Globus pallidus (tissue), 1 donor: ENCODE results near the gene FBLN5.
A peak's percentile ranks its signal among the peaks of the same experiment; 100 is the strongest.
"Not testable (repeated sequence)": the region's sequence is repeated elsewhere in the genome, so short reads cannot be mapped to it uniquely, and the experiment has no call there.

ENCODE experiments used
- DNase-seq: peaks from one replicate; pipeline ENCODE4 v3.0.0-alpha.2; 2015; ENCODE audit warnings: low spot score

The FBLN5 gene

GRCh38 chr14:91904956-91905645 is 42.4 kb downstream of the FBLN5 start:
- DNase-seq, result no peak

DNA sequence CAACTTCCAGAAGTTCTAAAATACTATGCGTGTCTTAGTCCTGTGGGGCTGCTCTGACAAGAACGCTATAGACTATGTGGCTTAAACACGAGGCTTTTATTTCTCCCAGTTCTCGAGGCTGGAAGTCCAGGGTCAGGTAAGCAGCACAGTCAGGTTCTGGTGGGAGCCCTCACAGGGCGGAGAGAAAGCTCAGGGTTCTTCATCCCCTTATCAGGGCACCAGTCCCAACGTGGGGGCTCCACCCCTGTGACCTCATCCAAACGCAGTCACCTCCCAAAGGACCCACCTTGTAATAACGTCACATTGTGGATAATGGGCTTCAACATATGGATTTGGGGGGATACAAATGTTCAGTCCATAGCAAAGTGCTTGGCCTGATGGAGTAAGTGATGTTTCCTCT is 43.0 kb downstream of the FBLN5 start:
- no peak for DNase-seq

GRCh38 chr14:91903070-91903469 is 44.4 kb downstream of the FBLN5 start:
- no peak for DNase-seq

- no peak for DNase-seq
These were observed 45.2 kb downstream of the FBLN5 start for GRCh38 chr14:91902336-91902735.

DNA sequence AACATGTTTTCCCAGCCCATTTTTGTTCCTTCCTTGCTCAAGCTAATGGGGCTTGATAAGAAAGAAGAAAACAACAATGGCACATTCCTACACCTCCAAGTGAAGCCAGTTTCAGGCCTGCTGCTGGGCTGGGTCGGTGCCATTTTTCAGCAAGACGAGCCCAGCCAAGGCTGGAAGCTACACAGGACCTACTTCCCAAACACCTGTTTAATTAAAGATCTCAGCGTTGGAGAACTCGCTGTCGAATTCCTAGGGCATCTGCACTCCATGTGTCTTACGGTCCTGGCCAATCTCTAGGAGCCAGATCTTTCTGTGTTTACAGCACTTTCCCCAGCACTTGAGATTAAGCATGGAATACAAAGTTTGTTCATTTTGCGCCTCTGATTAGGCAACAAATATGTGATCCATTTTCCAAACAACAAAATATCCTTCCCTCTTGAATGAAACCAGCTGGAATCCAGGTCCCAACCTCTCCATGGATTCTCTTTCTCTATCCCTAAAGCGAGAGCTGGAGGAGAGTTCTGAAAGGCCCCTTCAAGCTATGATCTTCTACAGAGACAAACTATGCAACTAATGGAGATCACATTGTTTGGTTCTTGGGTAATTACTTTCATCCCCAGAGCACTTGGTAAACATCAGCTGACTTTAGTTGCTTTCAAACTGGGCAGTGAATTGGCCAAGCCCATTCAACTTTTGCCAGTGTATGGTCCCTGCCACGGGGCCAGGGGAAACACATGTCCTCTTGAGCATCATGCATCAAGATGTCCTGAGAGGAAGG is 45.9 kb downstream of the FBLN5 start:
- no peak for DNase-seq

- no peak for DNase-seq
These were observed 47.7 kb downstream of the FBLN5 start for GRCh38 chr14:91899806-91900205.

DNA sequence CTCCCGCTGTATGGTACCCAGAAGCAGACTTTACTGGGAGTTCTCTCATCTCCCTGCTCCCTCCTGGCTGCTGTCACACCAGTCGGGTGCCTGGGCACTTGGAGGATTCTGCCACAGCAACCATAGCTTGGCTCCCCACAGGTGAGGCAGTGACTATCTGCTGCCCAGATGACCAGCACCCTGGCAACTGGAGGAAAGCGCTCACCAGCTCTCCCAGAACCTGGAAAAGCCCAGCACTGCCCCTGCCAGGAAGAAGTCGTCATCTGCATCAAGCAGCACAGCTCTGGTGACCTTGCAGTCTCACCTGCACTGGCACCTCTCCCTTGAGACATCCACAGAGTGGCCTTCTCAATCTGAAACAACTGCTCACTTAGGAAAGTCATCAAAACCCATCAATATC is 48.3 kb downstream of the FBLN5 start:
- no peak for DNase-seq

- no peak for DNase-seq
These were observed 49.1 kb downstream of the FBLN5 start for GRCh38 chr14:91898372-91898771.

DNA sequence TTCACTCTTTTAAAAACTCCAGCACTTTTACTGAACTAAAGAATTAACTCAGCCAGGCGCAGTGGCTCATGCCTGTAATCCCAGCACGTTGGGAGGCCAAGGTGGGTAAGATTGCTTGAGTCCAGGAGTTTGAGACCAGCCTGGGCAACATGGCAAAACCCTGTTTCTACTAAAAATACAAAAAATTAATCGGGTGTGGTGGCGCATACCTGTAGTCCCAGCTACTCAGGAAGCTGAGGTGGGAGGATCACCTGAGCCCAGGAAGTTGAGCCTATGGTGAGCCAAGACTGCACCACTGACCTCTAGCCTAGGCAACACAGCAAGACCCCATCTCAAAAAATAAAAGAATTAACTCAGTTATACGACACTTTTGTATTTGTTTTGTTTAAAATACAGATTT is 49.8 kb downstream of the FBLN5 start:
- DNase-seq, result not testable (repeated sequence)

DNA sequence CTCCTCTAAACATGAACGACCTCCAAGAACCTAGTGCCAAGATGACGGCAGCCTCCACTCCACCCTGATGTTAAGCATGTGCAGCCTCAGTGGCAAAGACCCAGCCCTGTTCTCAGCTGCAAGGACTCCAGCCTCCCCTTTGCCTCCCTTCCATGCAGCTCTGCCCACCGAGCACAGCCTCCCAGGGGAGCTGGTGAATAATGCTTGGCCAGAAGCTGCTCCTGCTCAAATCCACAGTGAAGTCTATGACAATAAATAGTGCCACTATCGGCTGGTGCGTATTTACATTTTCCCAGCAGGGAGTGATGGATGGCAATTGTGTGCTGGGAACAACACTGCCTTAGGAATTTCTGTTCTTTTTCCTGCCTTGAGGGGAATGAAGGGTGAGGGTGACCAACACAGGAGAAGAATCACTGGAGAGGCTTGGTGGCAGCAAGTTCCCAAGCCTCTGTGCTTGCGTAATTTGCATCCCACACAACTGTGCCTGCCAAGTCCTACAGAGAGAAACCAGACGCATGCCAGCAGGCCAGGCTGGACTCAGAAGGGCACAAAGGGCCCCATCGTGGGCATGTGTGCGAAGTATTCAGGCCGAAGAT is 50.3 kb downstream of the FBLN5 start:
- peak; percentile 86 for DNase-seq

- DNase-seq, result no peak
These were observed 51.1 kb downstream of the FBLN5 start for GRCh38 chr14:91896419-91896818.

DNA sequence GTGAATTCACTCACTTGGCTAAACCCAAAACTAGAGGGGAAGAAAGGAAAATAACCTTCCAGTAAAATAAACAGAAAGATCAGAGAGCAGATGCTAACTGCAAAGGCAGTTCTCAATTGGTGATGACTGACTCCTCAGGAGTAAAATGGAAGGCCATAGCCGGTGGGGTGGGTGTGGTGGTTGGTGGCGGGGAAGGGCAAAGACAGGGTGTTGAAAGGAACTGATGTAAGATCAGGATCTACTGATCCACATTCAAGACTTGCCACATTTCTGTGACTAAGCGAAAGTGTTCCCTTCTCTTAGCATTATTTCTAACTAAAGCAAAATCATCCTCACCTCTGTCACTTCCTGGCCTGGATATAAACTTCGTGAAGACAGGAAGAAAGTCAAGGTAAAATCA is 53.8 kb downstream of the FBLN5 start:
- no peak for DNase-seq

DNA sequence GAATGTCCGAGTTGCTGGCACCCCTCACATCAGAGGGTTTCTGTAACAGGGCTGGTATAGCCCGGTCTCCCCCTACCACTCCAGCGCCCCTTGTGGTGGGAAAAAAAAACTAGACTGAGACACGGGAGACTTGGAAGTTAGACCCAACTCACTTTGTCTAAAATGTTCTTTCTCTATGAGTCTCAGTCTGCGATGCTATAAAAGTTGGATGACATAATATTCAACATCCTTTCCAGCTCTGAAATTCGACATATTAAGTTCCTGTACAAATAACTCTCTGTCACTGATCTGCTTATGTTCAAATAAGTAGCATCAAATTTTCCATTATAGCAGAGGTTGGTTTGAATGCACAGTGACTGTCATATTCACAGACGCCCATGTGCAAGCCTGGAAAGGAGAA is 54.5 kb downstream of the FBLN5 start:
- peak; percentile 64 for DNase-seq

DNA sequence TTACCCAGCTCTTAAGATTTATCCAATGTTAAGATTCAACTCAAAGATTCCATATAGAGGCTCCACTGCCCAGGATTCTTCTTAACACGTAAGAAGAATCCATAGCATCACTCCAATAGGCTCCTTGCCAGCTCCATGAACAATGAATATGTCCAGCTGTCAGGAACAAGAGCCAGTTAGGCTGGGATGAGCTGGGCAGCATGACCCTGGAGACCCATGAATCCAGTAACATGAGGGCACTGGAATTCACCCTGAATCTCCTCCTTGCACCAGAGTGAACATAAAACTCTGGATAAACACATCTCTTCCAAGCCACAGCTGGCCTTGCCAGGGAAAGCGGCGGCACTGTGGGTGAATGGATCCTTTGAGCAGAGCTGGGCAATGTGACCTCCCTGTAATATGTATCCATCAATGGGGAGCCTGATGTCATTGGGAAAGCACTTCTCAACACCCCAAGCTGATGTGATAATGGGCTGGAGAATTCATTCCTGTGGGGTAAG is 55.7 kb downstream of the FBLN5 start:
- peak; percentile 95 for DNase-seq

- peak; percentile 74 for DNase-seq
These were observed 56.4 kb downstream of the FBLN5 start for GRCh38 chr14:91891101-91891500.

DNA sequence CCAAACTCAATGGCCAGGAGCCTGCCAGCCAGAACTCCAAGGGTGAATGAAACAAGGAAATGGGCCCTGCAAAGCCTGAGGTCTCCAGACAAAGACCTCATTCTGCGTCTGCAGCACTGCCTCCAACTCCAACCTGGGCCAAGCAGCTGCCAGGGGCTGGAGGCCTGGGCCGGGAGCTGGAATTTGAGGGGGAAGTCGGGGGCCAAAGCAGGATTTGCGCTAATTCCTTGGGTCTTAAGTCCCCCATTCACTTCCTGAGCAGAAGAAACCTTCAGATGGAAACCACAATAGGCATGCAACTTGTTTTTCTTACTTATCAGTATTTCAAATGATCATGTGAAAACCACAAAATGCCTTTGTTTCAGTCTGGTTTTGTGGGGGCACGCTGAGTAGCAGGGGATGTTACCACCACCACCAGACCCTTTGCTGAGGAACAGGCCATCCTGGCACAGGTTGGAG is 57.2 kb downstream of the FBLN5 start:
- peak; percentile 85 for DNase-seq

- peak; percentile 75 for DNase-seq
These were observed 57.9 kb downstream of the FBLN5 start for GRCh38 chr14:91889477-91890211.

DNA sequence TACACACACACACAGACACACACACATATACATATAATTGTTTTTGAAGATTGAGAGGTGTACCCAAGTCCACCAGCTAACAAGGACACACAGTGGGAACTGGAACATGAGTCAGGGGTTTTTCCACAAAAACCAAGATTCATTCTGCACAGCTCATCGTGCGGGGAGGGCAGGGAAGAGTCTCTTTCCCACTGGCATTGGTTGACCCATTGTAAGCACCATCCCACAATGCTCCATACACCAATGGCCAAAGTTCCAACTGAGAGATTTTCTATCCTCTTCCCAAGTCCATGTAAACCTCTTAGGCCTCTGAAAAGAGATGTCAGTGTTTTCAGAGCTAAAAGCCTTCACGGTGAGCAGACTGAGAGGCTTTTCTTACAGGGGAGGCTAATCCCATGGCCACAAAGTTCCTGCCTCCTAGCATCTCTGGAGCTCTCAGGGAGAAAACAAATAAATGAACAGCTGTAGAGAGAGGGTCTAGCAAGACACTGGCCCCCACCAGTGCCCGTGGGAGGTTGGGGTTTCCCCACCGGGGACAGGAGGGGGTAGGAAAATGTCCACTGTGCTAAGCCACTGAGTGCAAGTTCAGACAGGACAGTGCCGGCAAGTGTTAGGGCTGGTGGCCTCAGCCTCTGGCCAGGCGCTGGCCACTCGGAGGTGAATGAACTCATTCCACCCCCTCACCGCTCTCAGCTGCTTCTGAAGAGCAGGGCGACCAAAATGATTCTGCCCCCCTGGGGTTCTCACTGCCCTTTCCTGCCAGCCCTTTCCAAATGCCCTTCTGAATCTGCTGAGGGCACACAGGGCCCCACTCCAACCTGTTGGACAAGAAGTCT is 58.6 kb downstream of the FBLN5 start:
- DNase-seq, result peak; percentile 65

GRCh38 chr14:91886961-91887360 is 60.5 kb downstream of the FBLN5 start:
- DNase-seq, result no peak

- no peak for DNase-seq
These were observed 61.7 kb downstream of the FBLN5 start for GRCh38 chr14:91885839-91886238.

GRCh38 chr14:91885113-91885712 is 62.3 kb downstream of the FBLN5 start:
- no peak for DNase-seq
